T-helper 2 cell treated with Interferon-gamma antibody and Interleukin-4, amounts not matched to agents 100 ng/mL and 5 ng/mL, for 36 hours (primary cell): ENCODE measurements around the gene ZNF141. TPM values are rescaled to one million over a fixed set of nuclear protein-coding genes. Genes with fewer than 3 reads are reported as not detected.
"Not testable (repeated sequence)": the region's sequence is repeated elsewhere in the genome, so short reads cannot be mapped to it uniquely, and the experiment has no call there.

Experiments
- intact Hi-C: fragments of 100-400 bp; cut with micrococcal nuclease; formaldehyde crosslinking; loops from one replicate; pipeline ENCODE4 v1.15.1; 2023
- total RNA-seq: library from RNA; stranded (reverse); gene quantifications from 2 replicates; pipeline ENCODE4 v1.2.3, GENCODE V29; 2022

ZNF141 gene
- total RNA-seq = 26.4 and 31.5 TPM in 2 replicates

- intact Hi-C loops = loop anchor here (1.0 to 5.0 kb wide), 7 partner anchors 95 to 445 kb away; partner anchors contain the start of genes ATP5ME, MYL5, PCGF3 and PIGG
These were observed at the start of gene ZNF141 for GRCh38 chr4:337143-337931. TSS of gene ZNF141 (plus strand) at chr4:337814. CDS start at chr4:337984, 170 bp downstream.

GRCh38 chr4:288891-289290, 48.7 kb upstream of the ZNF141 start:
- intact Hi-C loops = no loop called here

- intact Hi-C loops = no loop called here
These were observed 42.9 kb upstream of the ZNF141 start for GRCh38 chr4:294732-295131.

GRCh38 chr4:302381-302780, 35.2 kb upstream of the ZNF141 start:
- intact Hi-C loops = no loop called here

- intact Hi-C loops = not testable (repeated sequence)
These were observed 33.1 kb upstream of the ZNF141 start for GRCh38 chr4:304516-304915.

- intact Hi-C loops = no loop called here
These were observed 32.5 kb upstream of the ZNF141 start, which contains the start of gene ZNF732 for GRCh38 chr4:304969-305680. TSS of gene ZNF732 (minus strand) at chr4:305474. CDS start at chr4:305310, 164 bp downstream.

- intact Hi-C loops = no loop called here
These were observed 31.1 kb upstream of the ZNF141 start for GRCh38 chr4:306551-306961.

- intact Hi-C loops = no loop called here
These were observed 27.8 kb upstream of the ZNF141 start for GRCh38 chr4:309807-310206.

GRCh38 chr4:314296-314903, 23.2 kb upstream of the ZNF141 start:
- intact Hi-C loops = no loop called here

GRCh38 chr4:328729-329128, 8.9 kb upstream of the ZNF141 start:
- intact Hi-C loops = no loop called here

- intact Hi-C loops = loop anchor here (5.0 kb wide), 1 partner anchor 213 kb away; the partner anchor contains the start of gene ZNF718
These were observed 2.1 kb upstream of the ZNF141 start for GRCh38 chr4:335515-335914.

GRCh38 chr4:336099-336892, 1.3 kb upstream of the ZNF141 start:
- intact Hi-C loops = loop anchor here (2.0 to 5.0 kb wide), 3 partner anchors 93 to 447 kb away; partner anchors contain the start of gene ZNF718

- intact Hi-C loops = loop anchor here (1.0 to 5.0 kb wide), 7 partner anchors 94 to 446 kb away; partner anchors contain the start of genes ATP5ME, MYL5, PCGF3 and PIGG
These were observed 796 bp upstream of the ZNF141 start for GRCh38 chr4:336893-337142.

- intact Hi-C loops = loop anchor here (1.0 to 5.0 kb wide), 7 partner anchors 95 to 445 kb away; partner anchors contain the start of genes ATP5ME, MYL5, PCGF3 and PIGG
These were observed 531 bp downstream of the ZNF141 start for GRCh38 chr4:337932-338758.

GRCh38 chr4:338759-339097, 1.1 kb downstream of the ZNF141 start:
- intact Hi-C loops = loop anchor here (5.0 kb wide), 1 partner anchor 216 kb away; the partner anchor contains the start of gene ZNF718

- intact Hi-C loops = no loop called here
These were observed 2.4 kb downstream of the ZNF141 start for GRCh38 chr4:340011-340410.

GRCh38 chr4:373062-373839, 35.6 kb downstream of the ZNF141 start:
- intact Hi-C loops = loop anchor here (10.0 kb wide), 1 partner anchor 72 kb away; no protein-coding TSS in a partner anchor

GRCh38 chr4:374298-375160, 36.9 kb downstream of the ZNF141 start:
- intact Hi-C loops = loop anchor here (10.0 kb wide), 1 partner anchor 70 kb away; no protein-coding TSS in a partner anchor
